GM23338 (cell line): Measurements from ENCODE around the gene BST2.

Source experiments
- CREB1 ChIP-seq: fragments of 250-450 bp; sonication (Bioruptor Pico); IDR thresholded peaks from 2 replicates; pipeline ENCODE4 v1.5.0; 2020; ENCODE audit warnings: low read depth, mild to moderate bottlenecking, moderate library complexity
- EZH2 ChIP-seq: fragments of 200-600 bp; sonication (generic); IDR thresholded peaks from one replicate; pipeline ENCODE4 v1.8.0; 2017; ENCODE audit warnings: antibody characterized with exemption, mild to moderate bottlenecking, low read depth; ENCODE audit not compliant: unreplicated experiment
- EZH2phosphoT487 ChIP-seq: fragments of 200-600 bp; sonication (generic); IDR thresholded peaks from one replicate; pipeline ENCODE4 v1.8.1; 2018; ENCODE audit warnings: antibody characterized with exemption; ENCODE audit not compliant: unreplicated experiment
- JUNB ChIP-seq: IDR thresholded peaks from one replicate; pipeline ENCODE4 v1.6.1; 2016; ENCODE audit warnings: antibody characterized with exemption; ENCODE audit not compliant: unreplicated experiment
- NANOG ChIP-seq: IDR thresholded peaks from 2 replicates; pipeline ENCODE4 v1.6.1; 2016; ENCODE audit warnings: antibody characterized with exemption, borderline replicate concordance
- POLR2AphosphoS5 ChIP-seq: IDR thresholded peaks from 2 replicates; pipeline ENCODE4 v1.6.1; 2016; ENCODE audit warnings: antibody characterized with exemption, low read depth
- STAT1 ChIP-seq: IDR thresholded peaks from one replicate; pipeline ENCODE4 v1.6.1; 2016; ENCODE audit warnings: antibody characterized with exemption; ENCODE audit not compliant: unreplicated experiment
- ZNF114 ChIP-seq: fragments of 250-450 bp; sonication (Bioruptor Pico); IDR thresholded peaks from 2 replicates; pipeline ENCODE4 v1.5.0; 2020; ENCODE audit warnings: mild to moderate bottlenecking, moderate library complexity
- TF ChIP-seq, protein P1 (sequence below), 2 experiments: fragments of 200-600 bp in 1 of 2; sonication (generic) in 1 of 2; conservative IDR thresholded peaks; 2 replicates each; pipeline versions ENCODE4 v1.5.1 to v1.6.1; 2016 to 2017; ENCODE audit warnings: antibody characterized with exemption in 2 of 2, low read depth in 2 of 2, mild to moderate bottlenecking in 2 of 2, moderate library complexity in 1 of 2
- TF ChIP-seq, protein P2 (sequence below): IDR thresholded peaks from 2 replicates; pipeline ENCODE4 v1.6.1; 2016; ENCODE audit warnings: antibody characterized with exemption

DNA sequence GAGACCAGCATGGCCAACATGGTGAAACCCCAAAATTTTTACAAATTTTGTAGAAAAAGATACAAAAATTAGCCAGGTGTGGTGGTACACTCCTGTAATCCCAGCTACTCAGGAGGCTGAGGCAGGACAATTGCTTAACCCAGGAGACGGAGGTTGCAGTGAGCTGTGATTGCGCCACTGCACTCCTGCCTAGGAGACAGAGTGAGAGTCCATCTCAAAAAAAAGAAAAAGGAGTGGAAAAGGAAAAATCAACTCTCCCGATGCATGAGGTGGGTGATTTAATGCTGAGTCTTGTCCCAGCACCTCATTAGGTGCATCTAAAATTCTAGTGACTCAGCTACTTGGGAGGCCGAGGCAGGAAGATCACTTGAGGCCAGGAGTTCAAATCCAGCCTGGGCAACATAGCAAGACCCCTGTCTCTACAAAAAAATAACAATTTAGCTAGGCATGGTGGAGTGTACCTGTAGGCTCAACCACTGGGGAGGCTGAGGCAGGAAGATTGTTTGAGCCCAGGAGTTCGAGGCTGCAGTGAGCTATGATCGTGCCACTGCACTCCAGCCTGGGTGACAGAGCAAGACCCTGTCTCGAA is 48.3 kb downstream of the BST2 start:
- TF ChIP-seq, protein P1, sequence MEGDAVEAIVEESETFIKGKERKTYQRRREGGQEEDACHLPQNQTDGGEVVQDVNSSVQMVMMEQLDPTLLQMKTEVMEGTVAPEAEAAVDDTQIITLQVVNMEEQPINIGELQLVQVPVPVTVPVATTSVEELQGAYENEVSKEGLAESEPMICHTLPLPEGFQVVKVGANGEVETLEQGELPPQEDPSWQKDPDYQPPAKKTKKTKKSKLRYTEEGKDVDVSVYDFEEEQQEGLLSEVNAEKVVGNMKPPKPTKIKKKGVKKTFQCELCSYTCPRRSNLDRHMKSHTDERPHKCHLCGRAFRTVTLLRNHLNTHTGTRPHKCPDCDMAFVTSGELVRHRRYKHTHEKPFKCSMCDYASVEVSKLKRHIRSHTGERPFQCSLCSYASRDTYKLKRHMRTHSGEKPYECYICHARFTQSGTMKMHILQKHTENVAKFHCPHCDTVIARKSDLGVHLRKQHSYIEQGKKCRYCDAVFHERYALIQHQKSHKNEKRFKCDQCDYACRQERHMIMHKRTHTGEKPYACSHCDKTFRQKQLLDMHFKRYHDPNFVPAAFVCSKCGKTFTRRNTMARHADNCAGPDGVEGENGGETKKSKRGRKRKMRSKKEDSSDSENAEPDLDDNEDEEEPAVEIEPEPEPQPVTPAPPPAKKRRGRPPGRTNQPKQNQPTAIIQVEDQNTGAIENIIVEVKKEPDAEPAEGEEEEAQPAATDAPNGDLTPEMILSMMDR (conservative IDR thresholded peaks at IDR 0.05; ENCODE audit: low read depth in 2 of 2): no peak
- TF ChIP-seq CREB1 (CRISPR knock-in tag): no peak
- no peak for TF ChIP-seq POLR2AphosphoS5
- no peak for TF ChIP-seq NANOG
- no peak for TF ChIP-seq STAT1
- TF ChIP-seq EZH2: no peak
- TF ChIP-seq ZNF114 (CRISPR knock-in tag): no peak
- TF ChIP-seq, protein P2, sequence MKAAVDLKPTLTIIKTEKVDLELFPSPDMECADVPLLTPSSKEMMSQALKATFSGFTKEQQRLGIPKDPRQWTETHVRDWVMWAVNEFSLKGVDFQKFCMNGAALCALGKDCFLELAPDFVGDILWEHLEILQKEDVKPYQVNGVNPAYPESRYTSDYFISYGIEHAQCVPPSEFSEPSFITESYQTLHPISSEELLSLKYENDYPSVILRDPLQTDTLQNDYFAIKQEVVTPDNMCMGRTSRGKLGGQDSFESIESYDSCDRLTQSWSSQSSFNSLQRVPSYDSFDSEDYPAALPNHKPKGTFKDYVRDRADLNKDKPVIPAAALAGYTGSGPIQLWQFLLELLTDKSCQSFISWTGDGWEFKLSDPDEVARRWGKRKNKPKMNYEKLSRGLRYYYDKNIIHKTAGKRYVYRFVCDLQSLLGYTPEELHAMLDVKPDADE: no peak
- no peak for TF ChIP-seq JUNB
- TF ChIP-seq EZH2phosphoT487: no peak
